Rectal smooth muscle tissue (tissue), 1 donor: Measurements from ENCODE around the gene PARP3.
"Not testable (repeated sequence)": the region's sequence is repeated elsewhere in the genome, so short reads cannot be mapped to it uniquely, and the experiment has no call there.

ENCODE experiments used
- H3K27ac ChIP-seq: one replicate; pipeline ENCODE4 v1.7.0; 2013; ENCODE audit warnings: low read depth, low read length, inconsistent platforms
- H3K27me3 ChIP-seq: one replicate; pipeline ENCODE4 v1.7.0; 2013; ENCODE audit warnings: low read length; ENCODE audit not compliant: control insufficient read depth, insufficient read depth
- H3K36me3 ChIP-seq: one replicate; pipeline ENCODE4 v1.7.0; 2013; ENCODE audit warnings: low read length; ENCODE audit not compliant: control insufficient read depth, insufficient read depth
- H3K4me1 ChIP-seq: one replicate; pipeline ENCODE4 v1.7.0; 2013; ENCODE audit warnings: low read length; ENCODE audit not compliant: control insufficient read depth, insufficient read depth
- H3K4me3 ChIP-seq: one replicate; pipeline ENCODE4 v1.7.0; 2013; ENCODE audit warnings: low read length
- H3K9ac ChIP-seq: one replicate; pipeline ENCODE4 v1.7.0; 2013; ENCODE audit warnings: low read length

The PARP3 gene

GRCh38 chr3:51927061-51927977 lies 14.8 kb upstream of the PARP3 start:
- H3K36me3 ChIP-seq, result no peaks in the 10 kb centered on the region
- no peaks in the 10 kb centered on the region for H3K27me3 ChIP-seq
- H3K27ac ChIP-seq, result no peak overlapping the region
- no peaks in the 10 kb centered on the region for H3K4me1 ChIP-seq
- H3K4me3 ChIP-seq, result no peak overlapping the region
- no peak overlapping the region for H3K9ac ChIP-seq

GRCh38 chr3:51928438-51928837 lies 13.7 kb upstream of the PARP3 start:
- Histone ChIP-seq H3K4me3 (no peak overlapping the region), H3K9ac (no peak overlapping the region), H3K27me3 (no peaks in the 10 kb centered on the region), H3K27ac (no peak overlapping the region), H3K36me3 (peaks cover 6% of the 10 kb centered on the region), H3K4me1 (no peaks in the 10 kb centered on the region)

DNA sequence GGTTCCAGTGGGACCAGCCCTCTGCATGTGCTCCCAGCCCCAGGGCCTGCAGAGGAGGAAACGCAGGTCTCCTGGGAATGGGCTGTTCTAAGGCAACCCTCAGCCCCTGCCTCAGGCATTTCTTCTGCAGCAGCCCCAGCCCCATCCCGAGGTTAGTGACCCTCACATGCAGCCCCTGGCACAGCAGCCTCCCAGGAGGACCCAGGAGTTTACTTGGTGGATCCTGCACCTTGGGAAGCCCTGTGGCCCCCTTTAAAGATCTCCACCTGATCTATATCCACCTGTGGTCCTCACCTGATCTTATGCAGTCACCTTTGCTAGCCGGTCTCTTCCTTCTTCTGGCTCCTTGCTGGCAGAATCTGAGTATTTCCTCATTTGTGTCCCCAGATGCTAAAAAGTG lies 13.2 kb upstream of the PARP3 start:
- not testable (repeated sequence) for H3K4me1 ChIP-seq, H3K4me3 ChIP-seq, H3K27me3 ChIP-seq, H3K27ac ChIP-seq, H3K9ac ChIP-seq
- peaks cover 12% of the 10 kb centered on the region for H3K36me3 ChIP-seq

- Histone ChIP-seq H3K36me3 (peaks cover 17% of the 10 kb centered on the region), H3K27ac (no peak overlapping the region), H3K4me3 (no peak overlapping the region), H3K9ac (no peak overlapping the region), H3K27me3 (no peaks in the 10 kb centered on the region), H3K4me1 (no peaks in the 10 kb centered on the region)
Observed at GRCh38 chr3:51929420-51930003, 12.7 kb upstream of the PARP3 start.

GRCh38 chr3:51930439-51930838 lies 11.7 kb upstream of the PARP3 start:
- H3K4me3 ChIP-seq, result no peak overlapping the region
- no peak overlapping the region for H3K27ac ChIP-seq
- peaks cover 22% of the 10 kb centered on the region for H3K36me3 ChIP-seq
- no peaks in the 10 kb centered on the region for H3K4me1 ChIP-seq
- H3K27me3 ChIP-seq, result no peaks in the 10 kb centered on the region
- no peak overlapping the region for H3K9ac ChIP-seq

- Histone ChIP-seq H3K27ac (no peak overlapping the region), H3K4me3 (no peak overlapping the region), H3K27me3 (no peaks in the 10 kb centered on the region), H3K4me1 (no peaks in the 10 kb centered on the region), H3K36me3 (peaks cover 32% of the 10 kb centered on the region), H3K9ac (no peak overlapping the region)
Observed at GRCh38 chr3:51931756-51932155, 10.4 kb upstream of the PARP3 start.

- H3K4me3 ChIP-seq, result no peak overlapping the region
- H3K9ac ChIP-seq, result no peak overlapping the region
- H3K27ac ChIP-seq, result no peak overlapping the region
- H3K27me3 ChIP-seq, result no peaks in the 10 kb centered on the region
- H3K36me3 ChIP-seq, result peaks cover 42% of the 10 kb centered on the region
- no peaks in the 10 kb centered on the region for H3K4me1 ChIP-seq
Observed at GRCh38 chr3:51932471-51933370, 9.4 kb upstream of the PARP3 start.

GRCh38 chr3:51933471-51934138 lies 8.6 kb upstream of the PARP3 start:
- Histone ChIP-seq H3K36me3 (peaks cover 42% of the 10 kb centered on the region), H3K27me3 (no peaks in the 10 kb centered on the region), H3K27ac (no peak overlapping the region), H3K9ac (no peak overlapping the region), H3K4me1 (no peaks in the 10 kb centered on the region), H3K4me3 (no peak overlapping the region)

GRCh38 chr3:51934139-51934850 lies 7.9 kb upstream of the PARP3 start:
- no peak overlapping the region for H3K9ac ChIP-seq
- H3K27ac ChIP-seq, result no peak overlapping the region
- H3K4me3 ChIP-seq, result no peak overlapping the region
- peaks cover 42% of the 10 kb centered on the region for H3K36me3 ChIP-seq
- H3K4me1 ChIP-seq, result no peaks in the 10 kb centered on the region
- H3K27me3 ChIP-seq, result no peaks in the 10 kb centered on the region

DNA sequence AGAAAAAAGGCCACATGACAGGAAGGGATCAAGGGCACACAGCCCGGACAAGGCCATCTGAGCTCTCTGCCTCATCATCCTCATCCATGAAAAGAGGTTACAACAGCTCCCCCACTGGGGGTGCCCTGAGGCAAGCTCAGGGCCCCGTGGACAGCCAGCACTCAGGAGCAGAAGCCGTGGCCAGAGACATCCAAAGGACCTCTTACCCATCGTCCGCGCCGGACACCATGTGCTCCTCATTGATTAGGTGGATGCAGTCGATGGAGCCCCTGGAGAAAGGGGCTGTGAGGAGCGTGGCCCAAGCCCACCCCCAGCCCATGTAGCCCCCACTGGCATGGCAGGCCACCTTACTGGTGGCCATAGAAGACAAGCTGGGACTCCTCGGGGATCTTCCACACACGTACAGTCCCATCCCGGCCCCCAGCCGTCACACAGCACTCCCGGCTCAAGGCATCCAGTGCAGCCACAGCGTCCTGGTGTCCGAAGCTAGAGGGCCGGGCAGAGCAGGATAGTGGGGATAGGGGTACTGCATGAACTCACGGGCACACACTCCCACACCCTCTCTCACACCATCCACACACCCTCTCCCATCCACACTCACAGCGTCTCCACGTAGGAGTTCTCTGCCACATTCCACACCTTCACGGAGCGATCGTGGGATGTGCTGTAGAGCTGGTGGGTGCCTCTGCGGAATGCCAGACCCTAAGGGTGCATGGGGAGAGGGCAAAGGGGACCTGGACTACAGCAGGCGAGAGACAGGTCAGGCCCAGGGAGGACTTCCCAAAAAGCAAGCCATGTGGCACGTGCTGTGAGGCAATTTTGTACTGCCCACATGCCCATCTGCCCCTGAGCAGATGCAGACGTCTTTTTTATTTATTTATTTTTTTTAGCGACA lies 6.9 kb upstream of the PARP3 start:
- H3K27me3 ChIP-seq, result no peaks in the 10 kb centered on the region
- peaks cover 42% of the 10 kb centered on the region for H3K36me3 ChIP-seq
- no peak overlapping the region for H3K9ac ChIP-seq
- no peak overlapping the region for H3K27ac ChIP-seq
- H3K4me3 ChIP-seq, result no peak overlapping the region
- no peaks in the 10 kb centered on the region for H3K4me1 ChIP-seq
